Activated T-cell treated with anti-CD3 and anti-CD28 coated beads, Interleukin-2, amount 50 U/mL, for 4 hours (primary cell): ENCODE results near the gene MAP3K15. TPM values are rescaled to one million over a fixed set of nuclear protein-coding genes. Genes with fewer than 3 reads are reported as not detected.
A peak's percentile ranks its signal among the peaks of the same experiment; 100 is the strongest.

ENCODE experiments used
- ATAC-seq, 2 donors: fragments of 200-7000 bp; cut with Tn5 transposase; one replicate each; pipeline ENCODE4 v1.10.0; 2021
- DNase-seq: peaks from one replicate; pipeline ENCODE4 v3.0.0-alpha.2; 2020
- H3K27me3 Mint-ChIP-seq: one replicate; pipeline ENCODE4 v1.8.0; 2021; ENCODE audit warnings: low read depth, mixed read lengths
- H3K36me3 Mint-ChIP-seq: one replicate; pipeline ENCODE4 v1.8.0; 2022; ENCODE audit warnings: mixed read lengths; ENCODE audit not compliant: insufficient read depth
- H3K4me1 Mint-ChIP-seq: one replicate; pipeline ENCODE4 v1.8.0; 2021; ENCODE audit warnings: low read depth, mixed read lengths
- H3K4me3 Mint-ChIP-seq: one replicate; pipeline ENCODE4 v1.8.0; 2021; ENCODE audit warnings: mild to moderate bottlenecking, moderate library complexity, mixed read lengths
- H3K9me3 Mint-ChIP-seq: one replicate; pipeline ENCODE4 v1.8.0; 2021; ENCODE audit warnings: mixed read lengths
- total RNA-seq, 3 donors: library from RNA; stranded (reverse); gene quantifications; one replicate each; pipeline ENCODE4 v1.2.1, GENCODE V29; 2021

MAP3K15 gene
- total RNA-seq, 3 donors from 2014 or later: 0.15 TPM; not detected in 2

DNA sequence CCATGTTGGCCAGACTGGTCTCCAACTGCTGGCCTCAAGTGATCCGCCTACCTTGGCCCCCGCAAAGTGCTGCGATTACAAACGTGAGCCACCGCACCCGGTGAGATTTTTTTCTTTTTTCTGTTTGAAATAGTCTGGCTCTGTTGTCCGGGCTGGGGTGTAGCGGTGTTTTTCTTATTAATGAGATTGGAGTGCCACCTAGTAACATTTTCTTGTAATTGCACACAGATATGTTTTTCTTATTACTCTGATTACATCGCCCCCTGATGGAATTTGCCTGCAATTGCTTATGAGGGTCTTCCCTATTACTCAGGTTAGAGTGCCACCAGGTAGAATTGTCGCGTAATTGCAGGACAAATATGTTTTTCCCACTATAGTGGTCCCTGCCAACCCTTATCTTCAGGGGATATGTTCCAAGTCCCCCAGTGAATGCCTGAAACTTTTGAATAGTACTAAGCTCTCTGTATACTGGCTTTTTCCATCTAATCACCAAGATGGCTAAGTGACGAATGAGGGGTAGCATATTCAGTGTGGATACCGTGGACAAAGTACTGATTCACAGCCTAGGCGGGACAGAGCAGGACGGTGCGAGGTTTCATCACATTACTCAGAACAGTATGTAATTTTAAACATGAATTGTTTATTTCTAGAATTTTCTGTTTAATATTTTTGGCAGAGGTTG is 180.2 kb downstream of the MAP3K15 start:
- no peak for DNase-seq
- H3K4me1 Mint-ChIP-seq: no peaks in the 10 kb centered on the region
- peak; percentile 14 to 30 for ATAC-seq
- no peaks in the 10 kb centered on the region for H3K27me3 Mint-ChIP-seq
- no peaks in the 10 kb centered on the region for H3K36me3 Mint-ChIP-seq
- H3K4me3 Mint-ChIP-seq: no peak overlapping the region
- peaks cover 4% of the 10 kb centered on the region for H3K9me3 Mint-ChIP-seq

DNA sequence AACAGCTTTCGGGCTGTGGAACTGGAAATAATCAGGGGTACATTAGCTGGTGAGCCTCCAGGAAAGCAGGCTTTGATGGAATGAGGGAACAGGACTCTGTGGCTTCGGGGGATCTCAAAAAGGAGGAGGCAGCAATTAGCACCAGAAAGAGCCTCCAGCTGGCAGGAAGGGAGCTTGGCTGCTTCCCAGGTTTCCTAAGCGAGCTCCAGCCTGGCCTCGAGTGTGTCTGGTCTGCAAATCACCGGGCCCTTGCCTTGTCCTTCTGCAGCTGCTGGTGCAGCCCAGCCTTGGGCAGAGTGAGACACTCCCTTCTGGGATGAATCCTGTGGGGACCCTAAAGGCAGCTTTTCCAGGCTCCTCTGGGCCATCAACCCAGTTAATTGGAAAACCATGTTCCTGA is 182.3 kb downstream of the MAP3K15 start:
- Mint-ChIP-seq H3K27me3 (no peaks in the 10 kb centered on the region), H3K4me1 (no peaks in the 10 kb centered on the region), H3K36me3 (no peaks in the 10 kb centered on the region), H3K4me3 (no peak overlapping the region), H3K9me3 (peaks cover 4% of the 10 kb centered on the region)
- ATAC-seq (no peak), DNase-seq (no peak)

DNA sequence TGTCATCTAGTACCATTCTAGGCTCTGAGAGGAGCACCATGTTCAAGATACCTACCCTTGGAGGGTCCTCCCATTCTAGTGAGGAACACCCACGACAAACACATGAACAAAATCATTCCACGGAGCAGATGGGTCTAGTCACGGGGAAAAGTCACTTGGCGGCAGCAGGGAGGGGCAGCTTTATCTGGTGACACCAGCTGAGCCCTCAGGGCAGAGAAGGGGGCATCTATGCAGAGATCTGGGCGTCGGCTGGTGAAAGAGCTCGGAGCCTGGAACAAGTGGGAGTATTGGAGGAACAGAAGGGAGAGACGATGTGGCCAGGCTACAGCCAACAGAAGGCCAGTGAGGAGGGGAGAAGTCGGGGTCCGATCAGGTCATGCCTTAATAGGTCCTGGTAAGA is 183.5 kb downstream of the MAP3K15 start:
- peaks cover 4% of the 10 kb centered on the region for H3K9me3 Mint-ChIP-seq
- no peaks in the 10 kb centered on the region for H3K4me1 Mint-ChIP-seq
- no peak overlapping the region for H3K4me3 Mint-ChIP-seq
- DNase-seq (no peak), ATAC-seq (no peak)
- H3K27me3 Mint-ChIP-seq: no peaks in the 10 kb centered on the region
- H3K36me3 Mint-ChIP-seq: no peaks in the 10 kb centered on the region

DNA sequence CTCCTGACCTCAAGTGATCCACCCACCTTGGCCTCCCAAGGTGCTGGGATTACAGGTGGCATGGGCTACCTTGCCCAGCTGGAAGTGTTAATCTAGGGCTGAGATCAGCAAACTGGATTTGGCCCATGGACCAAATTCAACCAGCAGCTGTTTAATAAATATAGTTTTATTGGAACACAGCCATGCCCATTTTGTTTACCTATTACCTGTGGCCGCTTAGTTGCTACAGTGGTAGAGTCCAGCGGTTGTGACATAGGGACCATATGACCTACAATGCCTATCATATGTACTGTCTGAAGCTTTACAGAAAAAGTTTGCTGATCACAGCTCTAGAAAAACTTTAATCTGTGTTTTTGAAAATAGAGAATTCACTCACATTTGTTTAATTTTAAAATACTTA is 188.7 kb downstream of the MAP3K15 start:
- ATAC-seq (no peak), DNase-seq (no peak)
- no peaks in the 10 kb centered on the region for H3K36me3 Mint-ChIP-seq
- no peaks in the 10 kb centered on the region for H3K9me3 Mint-ChIP-seq
- H3K4me3 Mint-ChIP-seq: no peak overlapping the region
- no peaks in the 10 kb centered on the region for H3K27me3 Mint-ChIP-seq
- no peaks in the 10 kb centered on the region for H3K4me1 Mint-ChIP-seq

Other genes starting within 250 kb of the MAP3K15 start
- 100 to 1,000 TPM; 226 to 249 (median 237) TPM for gene PDHA1, start 171.6 kb downstream of the MAP3K15 start, total RNA-seq